Superior temporal gyrus (tissue), 1 donor: ENCODE measurements around the gene JUND.

Experiments used
- DNase-seq: peaks from one replicate; pipeline ENCODE4 v3.0.0-alpha.2; 2016; ENCODE audit errors: extremely low spot score

Gene JUND

GRCh38 chr19:18290302-18291018, 9.0 kb upstream of the JUND start:
- DNase-seq = no peak

- no peak for DNase-seq
Observed at GRCh38 chr19:18289471-18290301, 8.3 kb upstream of the JUND start.

GRCh38 chr19:18287836-18288772, 6.7 kb upstream of the JUND start:
- no peak for DNase-seq

- DNase-seq = no peak
Observed at GRCh38 chr19:18286973-18287635, 5.7 kb upstream of the JUND start.

- no peak for DNase-seq
Observed at GRCh38 chr19:18284712-18285360, 3.4 kb upstream of the JUND start.

- DNase-seq = no peak
Observed at GRCh38 chr19:18283338-18283737, 1.9 kb upstream of the JUND start.

GRCh38 chr19:18282788-18283141, 1.3 kb upstream of the JUND start:
- no peak for DNase-seq

GRCh38 chr19:18282021-18282787, 782 bp upstream of the JUND start:
- peak; percentile 68 for DNase-seq

- peak; percentile 71 for DNase-seq
Observed at GRCh38 chr19:18280247-18281081, 958 bp downstream of the JUND start.

GRCh38 chr19:18279516-18280246, 1.7 kb downstream of the JUND start:
- peak; percentile 94 for DNase-seq

- no peak for DNase-seq
Observed at GRCh38 chr19:18279266-18279515, 2.2 kb downstream of the JUND start.

- no peak for DNase-seq
Observed at GRCh38 chr19:18278521-18279265, 2.7 kb downstream of the JUND start.

- DNase-seq = peak; percentile 71
Observed at GRCh38 chr19:18274781-18275356, 6.6 kb downstream of the JUND start.

GRCh38 chr19:18274219-18274780, 7.1 kb downstream of the JUND start, which contains the start of gene IQCN:
TSS of gene IQCN (minus strand) at chr19:18274452. CDS start at chr19:18269478, 4,974 bp downstream.
- no peak for DNase-seq

- DNase-seq = no peak
Observed at GRCh38 chr19:18273561-18274218, 7.7 kb downstream of the JUND start.

GRCh38 chr19:18271433-18271841, 10.0 kb downstream of the JUND start:
- no peak for DNase-seq

GRCh38 chr19:18270326-18270725, 11.1 kb downstream of the JUND start:
- DNase-seq = no peak
